ENCODE data around the gene ARPC1B. TPM values are rescaled to one million over a fixed set of nuclear protein-coding genes. Genes with fewer than 3 reads are reported as not detected.

The ARPC1B gene
- total RNA-seq, 2 donors from 2014 or later: 141 to 143 TPM

- no peaks in the 10 kb centered on the region for H3K27me3 ChIP-seq
- peaks cover 7% of the 10 kb centered on the region for H3K4me1 ChIP-seq
- intact Hi-C loops (cut with DNase I): no loop called here
- no peak overlapping the region for H3K9ac ChIP-seq (ENCODE audit: low read depth in 2 of 2, low read length in 2 of 2)
- H3K4me3 ChIP-seq: no peak overlapping the region
- H3K9me3 ChIP-seq: no peaks in the 10 kb centered on the region
- H3K36me3 ChIP-seq: no peaks in the 10 kb centered on the region
- no peak for DNase-seq
- no peak for TF ChIP-seq CTCF (IDR thresholded peaks at IDR 0.05)
- no peak overlapping the region for H3K27ac ChIP-seq
Measured at GRCh38 chr7:99440195-99440594, 65.7 kb downstream of the ARPC1B start.

Other genes with a start within 250 kb of the ARPC1B start
- gene SMURF1, start 230.6 kb upstream of the ARPC1B start, total RNA-seq: 10 to 100 TPM; 26.8 to 35.5 TPM
- under 1 TPM; 0.19 to 0.62 TPM for gene KPNA7, start 166.6 kb upstream of the ARPC1B start, total RNA-seq
- not detected for gene MYH16, start 101.9 kb upstream of the ARPC1B start, total RNA-seq
- gene ARPC1A, start 48.8 kb upstream of the ARPC1B start, total RNA-seq: 100 to 1,000 TPM; 173 to 231 TPM
- gene PDAP1, start 33.9 kb downstream of the ARPC1B start, total RNA-seq: 100 to 1,000 TPM in 1 of 2 donors, 10 to 100 TPM in 1; 79.7 to 133 TPM
- gene BUD31, start 34.2 kb downstream of the ARPC1B start, total RNA-seq: 100 to 1,000 TPM in 1 of 2 donors, 10 to 100 TPM in 1; 82.8 to 113 TPM
- gene PTCD1, start 64.1 kb downstream of the ARPC1B start, total RNA-seq: 1 to 10 TPM; 4.5 to 7.6 TPM
- gene CPSF4, start 64.2 kb downstream of the ARPC1B start, total RNA-seq: 10 to 100 TPM; 16.6 to 39.2 TPM
- 100 to 1,000 TPM; 392 to 534 TPM for gene ATP5MF, start 91.4 kb downstream of the ARPC1B start, total RNA-seq
- 10 to 100 TPM in 1 of 2 donors, 1 to 10 TPM in 1; 9.0 to 23.0 TPM for gene ZNF789, start 98.2 kb downstream of the ARPC1B start, total RNA-seq
- 10 to 100 TPM; 26.4 to 29.8 TPM for gene ZNF394, start 125.6 kb downstream of the ARPC1B start, total RNA-seq
- gene ZKSCAN5, start 129.9 kb downstream of the ARPC1B start, total RNA-seq: 1 to 10 TPM; 5.6 to 6.6 TPM
- 1 to 10 TPM; 4.1 to 5.0 TPM for gene FAM200A, start 177.4 kb downstream of the ARPC1B start, total RNA-seq
- 10 to 100 TPM; 41.8 to 50.7 TPM for gene ZNF655, start 183.9 kb downstream of the ARPC1B start, total RNA-seq
- gene TMEM225B, start 223.5 kb downstream of the ARPC1B start, total RNA-seq: under 1 TPM in 1 of 2 donors, not detected in 1; 0.74 TPM
- gene ZSCAN25, start 242.2 kb downstream of the ARPC1B start, total RNA-seq: 10 to 100 TPM; 10.4 to 20.2 TPM

Measured in colonic mucosa (tissue), 4 donors.